Stimulated activated CD8-positive, alpha-beta memory T cell treated with anti-CD3 and anti-CD28 coated beads, Interleukin-4, amount 100 ng/mL, for 24 hours (primary cell): ENCODE results near the gene NDST1.

Experiments
- DNase-seq: peaks from one replicate; pipeline ENCODE4 v3.0.0-alpha.2; 2020; ENCODE audit warnings: low read depth

NDST1 gene

GRCh38 chr5:150570333-150570732, 62.4 kb downstream of the NDST1 start:
- no peak for DNase-seq

GRCh38 chr5:150571836-150572235, 63.9 kb downstream of the NDST1 start:
- DNase-seq = no peak

GRCh38 chr5:150573216-150573615, 65.3 kb downstream of the NDST1 start:
- no peak for DNase-seq

- DNase-seq = no peak
Observed at GRCh38 chr5:150573867-150574817, 66.2 kb downstream of the NDST1 start.

GRCh38 chr5:150574818-150575547, 67.1 kb downstream of the NDST1 start:
- no peak for DNase-seq

- no peak for DNase-seq
Observed at GRCh38 chr5:150575745-150576448, 68.0 kb downstream of the NDST1 start.

GRCh38 chr5:150576449-150576949, 68.6 kb downstream of the NDST1 start:
- no peak for DNase-seq

GRCh38 chr5:150577378-150578139, 69.6 kb downstream of the NDST1 start:
- no peak for DNase-seq

GRCh38 chr5:150578781-150579461, 71.0 kb downstream of the NDST1 start:
- no peak for DNase-seq

GRCh38 chr5:150579462-150580400, 71.8 kb downstream of the NDST1 start:
- no peak for DNase-seq

GRCh38 chr5:150580917-150581316, 73.0 kb downstream of the NDST1 start:
- DNase-seq = no peak

- DNase-seq = no peak
Observed at GRCh38 chr5:150582241-150583109, 74.5 kb downstream of the NDST1 start.

- no peak for DNase-seq
Observed at GRCh38 chr5:150583541-150584225, 75.8 kb downstream of the NDST1 start.

- DNase-seq = no peak
Observed at GRCh38 chr5:150584556-150585335, 76.8 kb downstream of the NDST1 start.

- no peak for DNase-seq
Observed at GRCh38 chr5:150585781-150586341, 77.9 kb downstream of the NDST1 start.

- no peak for DNase-seq
Observed at GRCh38 chr5:150587016-150587415, 79.1 kb downstream of the NDST1 start.
